PFSK-1 (cell line): ENCODE results near the gene KCP.
A peak's percentile ranks its signal among the peaks of the same experiment; 100 is the strongest.

Experiments used
- FOXP2 ChIP-seq: optimal IDR thresholded peaks from 2 replicates; pipeline ENCODE3; 2011; ENCODE audit warnings: borderline replicate concordance, control low read depth, inconsistent platforms; ENCODE audit not compliant: insufficient read depth; ENCODE audit errors: extremely low read length, extremely low read depth
- POLR2AphosphoS5 ChIP-seq: IDR thresholded peaks from 2 replicates; pipeline ENCODE4 v1.6.1; 2012; ENCODE audit warnings: low read depth, mild to moderate bottlenecking, control low read depth, low read length, moderate library complexity
- REST ChIP-seq, 2 experiments: IDR thresholded peaks; 2 replicates each; pipeline versions ENCODE4 v1.6.1 to v1.8.0; 2011 to 2012; ENCODE audit warnings: low read depth in 2 of 2, low read length in 2 of 2, control low read depth in 1 of 2, inconsistent platforms in 1 of 2, mild to moderate bottlenecking in 1 of 2, moderate library complexity in 1 of 2; ENCODE audit not compliant: insufficient read depth in 1 of 2
- SIN3A ChIP-seq: IDR thresholded peaks from 2 replicates; pipeline ENCODE4 v1.6.1; 2012; ENCODE audit warnings: mild to moderate bottlenecking, low read length, moderate library complexity, borderline replicate concordance; ENCODE audit not compliant: insufficient read depth
- TAF1 ChIP-seq: IDR thresholded peaks from 2 replicates; pipeline ENCODE4 v1.6.1; 2012; ENCODE audit warnings: low read length, control low read depth, borderline replicate concordance; ENCODE audit not compliant: insufficient read depth

KCP gene

GRCh38 chr7:128883622-128884448 lies 26.7 kb downstream of the KCP start:
- no peak for TF ChIP-seq SIN3A
- peak; percentile 80 for TF ChIP-seq FOXP2

GRCh38 chr7:128882134-128882533 lies 28.4 kb downstream of the KCP start:
- TF ChIP-seq TAF1 = no peak
- TF ChIP-seq FOXP2 = no peak
- no peak for TF ChIP-seq REST (IDR thresholded peaks at IDR 0.05; ENCODE audit: insufficient read depth in 1 of 2, low read depth in 2 of 2, low read length in 2 of 2)
- no peak for TF ChIP-seq SIN3A
- TF ChIP-seq POLR2AphosphoS5 = no peak

GRCh38 chr7:128881458-128882125 lies 28.9 kb downstream of the KCP start:
- TF ChIP-seq SIN3A (no peak), POLR2AphosphoS5 (no peak), TAF1 (no peak), REST (IDR thresholded peaks at IDR 0.05; ENCODE audit: insufficient read depth in 1 of 2, low read depth in 2 of 2, low read length in 2 of 2) (no peak), FOXP2 (no peak)

GRCh38 chr7:128880791-128881457 lies 29.6 kb downstream of the KCP start:
- no peak for TF ChIP-seq FOXP2
- no peak for TF ChIP-seq POLR2AphosphoS5
- no peak for TF ChIP-seq REST (IDR thresholded peaks at IDR 0.05; ENCODE audit: insufficient read depth in 1 of 2, low read depth in 2 of 2, low read length in 2 of 2)
- TF ChIP-seq TAF1 = no peak
- TF ChIP-seq SIN3A = no peak

GRCh38 chr7:128879939-128880746 lies 30.4 kb downstream of the KCP start:
- no peak for TF ChIP-seq REST (IDR thresholded peaks at IDR 0.05; ENCODE audit: insufficient read depth in 1 of 2, low read depth in 2 of 2, low read length in 2 of 2)
- peak; percentile 44 for TF ChIP-seq FOXP2
- TF ChIP-seq TAF1 = no peak
- TF ChIP-seq POLR2AphosphoS5 = no peak
- no peak for TF ChIP-seq SIN3A
